GM10266 (cell line): ENCODE data around the gene ETV3L.
A peak's percentile ranks its signal among the peaks of the same experiment; 100 is the strongest.
"Not testable (repeated sequence)": the region's sequence is repeated elsewhere in the genome, so short reads cannot be mapped to it uniquely, and the experiment has no call there.

Source experiments
- DNase-seq: peaks from one replicate; pipeline ENCODE4 v3.0.0; 2012; ENCODE audit errors: extremely low spot score
- CTCF ChIP-seq: IDR thresholded peaks from 2 replicates; pipeline ENCODE4 v1.5.1; 2012; ENCODE audit warnings: mild to moderate bottlenecking, low read depth; ENCODE audit not compliant: control insufficient read depth, insufficient read depth; ENCODE audit errors: missing control alignments

The ETV3L gene

GRCh38 chr1:157105988-157106812 is 6.6 kb upstream of the ETV3L start:
- DNase-seq, result peak; percentile 79
- TF ChIP-seq CTCF, result no peak

- no peak for TF ChIP-seq CTCF
- no peak for DNase-seq
Measured at GRCh38 chr1:157105298-157105987, 5.8 kb upstream of the ETV3L start.

GRCh38 chr1:157104598-157105293 is 5.1 kb upstream of the ETV3L start:
- no peak for TF ChIP-seq CTCF
- DNase-seq, result no peak

- DNase-seq, result no peak
- no peak for TF ChIP-seq CTCF
Measured at GRCh38 chr1:157103268-157103667, 3.7 kb upstream of the ETV3L start.

GRCh38 chr1:157101149-157101548 is 1.5 kb upstream of the ETV3L start:
- DNase-seq, result no peak
- TF ChIP-seq CTCF, result no peak

- DNase-seq, result not testable (repeated sequence)
Measured at GRCh38 chr1:157098987-157099632, 498 bp downstream of the ETV3L start.

GRCh38 chr1:157098519-157098918 is 1.1 kb downstream of the ETV3L start:
- DNase-seq, result no peak
- no peak for TF ChIP-seq CTCF
